HEK293 (cell line): Measurements from ENCODE around the gene CCDC8.

Experiments
- ZBTB1 ChIP-seq: fragments of 450-650 bp; formaldehyde crosslinking; IDR thresholded peaks from 2 replicates; pipeline ENCODE4 v1.5.1; 2016; ENCODE audit warnings: missing biosample characterization, missing genetic modification characterization
- ZNF24 ChIP-seq: fragments of 450-650 bp; formaldehyde crosslinking; IDR thresholded peaks from 2 replicates; pipeline ENCODE4 v1.5.1; 2016; ENCODE audit warnings: missing biosample characterization, missing genetic modification characterization
- TF ChIP-seq, protein P1 (sequence below): fragments of 450-650 bp; formaldehyde crosslinking; IDR thresholded peaks from 2 replicates; pipeline ENCODE4 v1.5.1; 2016; ENCODE audit warnings: missing biosample characterization, missing genetic modification characterization
- TF ChIP-seq, protein P2 (sequence below): fragments of 450-650 bp; formaldehyde crosslinking; IDR thresholded peaks from 2 replicates; pipeline ENCODE4 v1.5.1; 2016; ENCODE audit warnings: missing biosample characterization, missing genetic modification characterization

DNA sequence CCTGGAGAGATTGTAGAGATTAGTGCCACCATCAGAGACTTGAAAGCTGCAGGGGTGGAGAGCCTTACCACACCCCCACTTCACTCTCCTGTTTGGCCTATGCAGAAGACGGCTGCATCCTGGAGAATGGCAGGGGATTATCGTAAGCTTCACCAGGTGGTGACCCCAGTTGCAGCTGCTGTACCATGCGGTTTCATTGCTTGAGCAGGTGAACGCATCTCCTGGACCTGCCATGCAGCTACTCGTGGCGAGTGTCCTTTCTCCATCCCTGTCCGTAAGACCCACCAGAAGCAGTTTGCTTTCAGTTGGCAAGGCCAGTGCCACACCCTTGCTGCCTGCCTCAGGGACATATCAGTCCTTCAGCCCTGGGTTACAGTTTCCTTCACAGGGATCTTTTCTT, 45.2 kb downstream of the CCDC8 start:
- TF ChIP-seq, protein P1, sequence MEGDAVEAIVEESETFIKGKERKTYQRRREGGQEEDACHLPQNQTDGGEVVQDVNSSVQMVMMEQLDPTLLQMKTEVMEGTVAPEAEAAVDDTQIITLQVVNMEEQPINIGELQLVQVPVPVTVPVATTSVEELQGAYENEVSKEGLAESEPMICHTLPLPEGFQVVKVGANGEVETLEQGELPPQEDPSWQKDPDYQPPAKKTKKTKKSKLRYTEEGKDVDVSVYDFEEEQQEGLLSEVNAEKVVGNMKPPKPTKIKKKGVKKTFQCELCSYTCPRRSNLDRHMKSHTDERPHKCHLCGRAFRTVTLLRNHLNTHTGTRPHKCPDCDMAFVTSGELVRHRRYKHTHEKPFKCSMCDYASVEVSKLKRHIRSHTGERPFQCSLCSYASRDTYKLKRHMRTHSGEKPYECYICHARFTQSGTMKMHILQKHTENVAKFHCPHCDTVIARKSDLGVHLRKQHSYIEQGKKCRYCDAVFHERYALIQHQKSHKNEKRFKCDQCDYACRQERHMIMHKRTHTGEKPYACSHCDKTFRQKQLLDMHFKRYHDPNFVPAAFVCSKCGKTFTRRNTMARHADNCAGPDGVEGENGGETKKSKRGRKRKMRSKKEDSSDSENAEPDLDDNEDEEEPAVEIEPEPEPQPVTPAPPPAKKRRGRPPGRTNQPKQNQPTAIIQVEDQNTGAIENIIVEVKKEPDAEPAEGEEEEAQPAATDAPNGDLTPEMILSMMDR: no peak
- TF ChIP-seq ZNF24 (tag by site-specific recombination): no peak
- TF ChIP-seq, protein P2, sequence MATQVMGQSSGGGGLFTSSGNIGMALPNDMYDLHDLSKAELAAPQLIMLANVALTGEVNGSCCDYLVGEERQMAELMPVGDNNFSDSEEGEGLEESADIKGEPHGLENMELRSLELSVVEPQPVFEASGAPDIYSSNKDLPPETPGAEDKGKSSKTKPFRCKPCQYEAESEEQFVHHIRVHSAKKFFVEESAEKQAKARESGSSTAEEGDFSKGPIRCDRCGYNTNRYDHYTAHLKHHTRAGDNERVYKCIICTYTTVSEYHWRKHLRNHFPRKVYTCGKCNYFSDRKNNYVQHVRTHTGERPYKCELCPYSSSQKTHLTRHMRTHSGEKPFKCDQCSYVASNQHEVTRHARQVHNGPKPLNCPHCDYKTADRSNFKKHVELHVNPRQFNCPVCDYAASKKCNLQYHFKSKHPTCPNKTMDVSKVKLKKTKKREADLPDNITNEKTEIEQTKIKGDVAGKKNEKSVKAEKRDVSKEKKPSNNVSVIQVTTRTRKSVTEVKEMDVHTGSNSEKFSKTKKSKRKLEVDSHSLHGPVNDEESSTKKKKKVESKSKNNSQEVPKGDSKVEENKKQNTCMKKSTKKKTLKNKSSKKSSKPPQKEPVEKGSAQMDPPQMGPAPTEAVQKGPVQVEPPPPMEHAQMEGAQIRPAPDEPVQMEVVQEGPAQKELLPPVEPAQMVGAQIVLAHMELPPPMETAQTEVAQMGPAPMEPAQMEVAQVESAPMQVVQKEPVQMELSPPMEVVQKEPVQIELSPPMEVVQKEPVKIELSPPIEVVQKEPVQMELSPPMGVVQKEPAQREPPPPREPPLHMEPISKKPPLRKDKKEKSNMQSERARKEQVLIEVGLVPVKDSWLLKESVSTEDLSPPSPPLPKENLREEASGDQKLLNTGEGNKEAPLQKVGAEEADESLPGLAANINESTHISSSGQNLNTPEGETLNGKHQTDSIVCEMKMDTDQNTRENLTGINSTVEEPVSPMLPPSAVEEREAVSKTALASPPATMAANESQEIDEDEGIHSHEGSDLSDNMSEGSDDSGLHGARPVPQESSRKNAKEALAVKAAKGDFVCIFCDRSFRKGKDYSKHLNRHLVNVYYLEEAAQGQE (tag by site-specific recombination): no peak
- no peak for TF ChIP-seq ZBTB1
